ENCODE data around the gene REEP1.

The REEP1 gene

GRCh38 chr2:86305195-86305914, 32.1 kb downstream of the REEP1 start:
- no peak for ATAC-seq

- no peak for ATAC-seq
Observed at GRCh38 chr2:86304416-86304815, 33.0 kb downstream of the REEP1 start.

GRCh38 chr2:86302320-86302719, 35.1 kb downstream of the REEP1 start:
- no peak for ATAC-seq

- no peak for ATAC-seq
Observed at GRCh38 chr2:86301711-86302202, 35.7 kb downstream of the REEP1 start.

- no peak for ATAC-seq
Observed at GRCh38 chr2:86301009-86301408, 36.4 kb downstream of the REEP1 start.

- ATAC-seq, result no peak
Observed at GRCh38 chr2:86300496-86300895, 36.9 kb downstream of the REEP1 start.

- ATAC-seq, result no peak
Observed at GRCh38 chr2:86298411-86299390, 38.7 kb downstream of the REEP1 start.

- ATAC-seq, result no peak
Observed at GRCh38 chr2:86297382-86298147, 39.9 kb downstream of the REEP1 start.

- no peak for ATAC-seq
Observed at GRCh38 chr2:86296947-86297346, 40.5 kb downstream of the REEP1 start.

- ATAC-seq, result no peak
Observed at GRCh38 chr2:86295066-86295465, 42.4 kb downstream of the REEP1 start.

- ATAC-seq, result no peak
Observed at GRCh38 chr2:86293612-86294011, 43.8 kb downstream of the REEP1 start.

- ATAC-seq, result no peak
Observed at GRCh38 chr2:86292571-86293515, 44.6 kb downstream of the REEP1 start.

- ATAC-seq, result no peak
Observed at GRCh38 chr2:86291328-86291662, 46.1 kb downstream of the REEP1 start.

GRCh38 chr2:86290596-86291327, 46.7 kb downstream of the REEP1 start:
- ATAC-seq, result no peak

- no peak for ATAC-seq
Observed at GRCh38 chr2:86286516-86286915, 50.9 kb downstream of the REEP1 start.

GRCh38 chr2:86285981-86286380, 51.4 kb downstream of the REEP1 start:
- no peak for ATAC-seq

GRCh38 chr2:86285571-86285970, 51.9 kb downstream of the REEP1 start:
- no peak for ATAC-seq

- ATAC-seq, result no peak
Observed at GRCh38 chr2:86284987-86285386, 52.4 kb downstream of the REEP1 start.

GRCh38 chr2:86284401-86284841, 53.0 kb downstream of the REEP1 start:
- ATAC-seq, result no peak

GRCh38 chr2:86283411-86284030, 53.9 kb downstream of the REEP1 start:
- no peak for ATAC-seq
